Measurements from ENCODE around the gene WWOX. TPM values are rescaled to one million over a fixed set of nuclear protein-coding genes. Genes with fewer than 3 reads are reported as not detected.

The WWOX gene
- polyA plus RNA-seq, 2 of the 4 experiments (the other 2 are of a cell fraction) = 16.0 to 17.2 TPM

DNA sequence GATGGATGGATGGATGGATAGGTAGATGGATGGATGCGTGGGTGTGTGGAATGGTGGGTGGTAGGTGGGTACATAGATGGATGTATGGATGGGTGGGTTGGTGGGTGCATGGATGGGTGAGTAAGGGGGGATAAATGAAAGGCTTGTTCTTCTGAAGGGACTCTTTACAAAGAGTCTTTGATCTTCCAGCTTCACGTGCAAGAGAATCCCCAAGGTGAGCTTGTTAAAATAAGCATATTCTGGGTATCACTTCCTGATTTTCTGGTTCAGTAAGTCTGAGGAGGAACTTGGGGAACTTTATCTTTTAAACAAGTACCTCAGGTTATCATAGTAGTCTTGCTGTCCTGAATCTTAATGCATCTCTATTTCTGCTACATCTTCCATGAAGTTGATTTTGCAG lies 862.0 kb downstream of the WWOX start:
- TF ChIP-seq KDM5A (IDR thresholded peaks at IDR 0.05) (no peak), MAFK (IDR thresholded peaks at IDR 0.05; ENCODE audit: partially characterized antibody) (no peak), CBX8 (IDR thresholded peaks at IDR 0.05) (no peak), FOSB (CRISPR knock-in tag; IDR thresholded peaks at IDR 0.05) (no peak), ZNF302 (CRISPR knock-in tag; IDR thresholded peaks at IDR 0.05) (no peak), SREBF2 (IDR thresholded peaks at IDR 0.05) (no peak), CEBPB (IDR thresholded peaks at IDR 0.05) (no peak), FOSL2 (IDR thresholded peaks at IDR 0.05) (no peak), FOSL2 (CRISPR knock-in tag; IDR thresholded peaks at IDR 0.05) (no peak), TFCP2L1 (CRISPR knock-in tag; IDR thresholded peaks at IDR 0.05) (no peak), POLR2A (IDR thresholded peaks at IDR 0.05; ENCODE audit: low read length) (no peak), EHF (CRISPR knock-in tag; IDR thresholded peaks at IDR 0.05) (no peak)
- ChIA-PET CTCF (interaction anchor here (1.0 to 1.1 kb wide), 2 partner anchors 37 to 433 kb away, joined by 3 read pairs; no protein-coding TSS in a partner anchor), POLR2A (no interaction called here)
- no peak overlapping the region for H3K27ac ChIP-seq
- no peaks in the 10 kb centered on the region; the same call in 2 of the 3 replicates for H3K9me3 ChIP-seq
- H3K4me3 ChIP-seq = no peak overlapping the region
- DNase-seq (ENCODE audit: low read depth in 1 of 2, low spot score in 1 of 2) (no peak), ATAC-seq (no peak), FAIRE-seq (no peak)
- WGBS (ENCODE audit: missing lambda C conversion rate) = 10% methylated on average over 2 of the region's 2 CpGs
- H3K4me1 ChIP-seq = no peaks in the 10 kb centered on the region
- no peak overlapping the region for H3K4me2 ChIP-seq

- H3K4me1 ChIP-seq = no peaks in the 10 kb centered on the region
- ATAC-seq = no peak
- no peak overlapping the region for H3K4me3 ChIP-seq
- no peak for FAIRE-seq
- no peak overlapping the region for H3K4me2 ChIP-seq
- H3K9me3 ChIP-seq = no peaks in the 10 kb centered on the region; the same call in 2 of the 3 replicates
- 15% methylated on average over 2 of the region's 2 CpGs for WGBS (ENCODE audit: missing lambda C conversion rate)
- TF ChIP-seq HDAC2 (IDR thresholded peaks at IDR 0.05) (no peak), CBX2 (IDR thresholded peaks at IDR 0.05; ENCODE audit: borderline replicate concordance, low read depth) (no peak), POLR2AphosphoS2 (conservative IDR thresholded peaks at IDR 0.05; ENCODE audit: low read length) (no peak), POLR2A (IDR thresholded peaks at IDR 0.05; ENCODE audit: low read length) (no peak), KDM5A (IDR thresholded peaks at IDR 0.05) (no peak), RAD21 (conservative IDR thresholded peaks at IDR 0.05 in 1 of 2, IDR thresholded peaks at IDR 0.05 in 1 of 2) (no peak), RARB (CRISPR knock-in tag; IDR thresholded peaks at IDR 0.05) (no peak), USF2 (IDR thresholded peaks at IDR 0.05) (no peak), CHD2 (IDR thresholded peaks at IDR 0.05; ENCODE audit: low read length, partially characterized antibody) (no peak), MYC (IDR thresholded peaks at IDR 0.05; ENCODE audit: borderline replicate concordance, low read length) (no peak), FOXS1 (CRISPR knock-in tag; IDR thresholded peaks at IDR 0.05) (no peak), ZFP36 (IDR thresholded peaks at IDR 0.05; ENCODE audit: borderline replicate concordance, partially characterized antibody) (no peak)
- TF ChIP-seq, protein P1, sequence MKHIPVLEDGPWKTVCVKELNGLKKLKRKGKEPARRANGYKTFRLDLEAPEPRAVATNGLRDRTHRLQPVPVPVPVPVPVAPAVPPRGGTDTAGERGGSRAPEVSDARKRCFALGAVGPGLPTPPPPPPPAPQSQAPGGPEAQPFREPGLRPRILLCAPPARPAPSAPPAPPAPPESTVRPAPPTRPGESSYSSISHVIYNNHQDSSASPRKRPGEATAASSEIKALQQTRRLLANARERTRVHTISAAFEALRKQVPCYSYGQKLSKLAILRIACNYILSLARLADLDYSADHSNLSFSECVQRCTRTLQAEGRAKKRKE (CRISPR knock-in tag; IDR thresholded peaks at IDR 0.05; ENCODE audit: low read depth) = no peak
- TF ChIP-seq, protein P2, sequence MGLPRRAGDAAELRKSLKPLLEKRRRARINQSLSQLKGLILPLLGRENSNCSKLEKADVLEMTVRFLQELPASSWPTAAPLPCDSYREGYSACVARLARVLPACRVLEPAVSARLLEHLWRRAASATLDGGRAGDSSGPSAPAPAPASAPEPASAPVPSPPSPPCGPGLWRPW (IDR thresholded peaks at IDR 0.05) = no peak
- DNase-seq (ENCODE audit: low read depth in 1 of 2, low spot score in 1 of 2) = no peak
- CTCF ChIA-PET = no interaction called here
- H3K27ac ChIP-seq = no peak overlapping the region
- POLR2A ChIA-PET = no interaction called here
Observed at GRCh38 chr16:78962457-78962929, 863.0 kb downstream of the WWOX start.

GRCh38 chr16:78967948-78968347 lies 868.5 kb downstream of the WWOX start:
- ATAC-seq (no peak), FAIRE-seq (no peak), DNase-seq (ENCODE audit: low read depth in 1 of 2, low spot score in 1 of 2) (no peak)
- ChIA-PET POLR2A (no interaction called here), CTCF (no interaction called here)
- Histone ChIP-seq H3K27ac (no peak overlapping the region), H3K4me3 (no peak overlapping the region), H3K9me3 (no peaks in the 10 kb centered on the region), H3K4me2 (no peak overlapping the region), H3K4me1 (no peaks in the 10 kb centered on the region)
- 40% methylated on average over 10 of the region's 20 CpGs for WGBS (ENCODE audit: missing lambda C conversion rate)
- TF ChIP-seq RARB (CRISPR knock-in tag; IDR thresholded peaks at IDR 0.05) (no peak), EHF (CRISPR knock-in tag; IDR thresholded peaks at IDR 0.05) (no peak), RNF2 (IDR thresholded peaks at IDR 0.05; ENCODE audit: borderline replicate concordance, low read depth) (no peak), GATA3 (IDR thresholded peaks at IDR 0.05; ENCODE audit: borderline replicate concordance) (no peak)
